ENCODE measurements around the gene SORCS3. TPM values are rescaled to one million over a fixed set of nuclear protein-coding genes. Genes with fewer than 3 reads are reported as not detected.
A peak's percentile ranks its signal among the peaks of the same experiment; 100 is the strongest.

SORCS3 gene
- total RNA-seq, 1 experiment from 2014 or later, result not detected

DNA sequence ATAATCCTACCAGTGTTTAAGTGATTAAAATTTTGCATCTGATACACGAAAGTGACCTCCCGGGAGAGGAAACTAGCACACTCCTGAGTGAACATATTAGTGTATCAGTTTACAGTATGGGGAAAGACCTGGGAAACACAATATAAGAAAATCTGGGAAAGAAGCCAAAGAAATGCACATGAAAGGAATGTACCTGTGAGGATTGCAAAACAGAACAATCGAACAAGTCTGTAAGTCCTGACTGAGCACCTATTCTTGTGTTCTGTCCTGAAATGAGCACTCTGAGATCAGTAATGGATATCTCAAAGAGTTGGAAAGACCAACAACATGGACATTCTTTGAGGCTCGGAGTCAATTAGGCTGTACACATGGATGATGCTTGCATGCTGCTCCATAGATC, 554.7 kb downstream of the SORCS3 start:
- TF ChIP-seq EZH2phosphoT487 (IDR thresholded peaks at IDR 0.05; ENCODE audit: borderline replicate concordance, low read length) (no peak), EZH2 (IDR thresholded peaks at IDR 0.05; ENCODE audit: low read length, unreplicated experiment) (no peak)
- TF ChIP-seq, protein P1, sequence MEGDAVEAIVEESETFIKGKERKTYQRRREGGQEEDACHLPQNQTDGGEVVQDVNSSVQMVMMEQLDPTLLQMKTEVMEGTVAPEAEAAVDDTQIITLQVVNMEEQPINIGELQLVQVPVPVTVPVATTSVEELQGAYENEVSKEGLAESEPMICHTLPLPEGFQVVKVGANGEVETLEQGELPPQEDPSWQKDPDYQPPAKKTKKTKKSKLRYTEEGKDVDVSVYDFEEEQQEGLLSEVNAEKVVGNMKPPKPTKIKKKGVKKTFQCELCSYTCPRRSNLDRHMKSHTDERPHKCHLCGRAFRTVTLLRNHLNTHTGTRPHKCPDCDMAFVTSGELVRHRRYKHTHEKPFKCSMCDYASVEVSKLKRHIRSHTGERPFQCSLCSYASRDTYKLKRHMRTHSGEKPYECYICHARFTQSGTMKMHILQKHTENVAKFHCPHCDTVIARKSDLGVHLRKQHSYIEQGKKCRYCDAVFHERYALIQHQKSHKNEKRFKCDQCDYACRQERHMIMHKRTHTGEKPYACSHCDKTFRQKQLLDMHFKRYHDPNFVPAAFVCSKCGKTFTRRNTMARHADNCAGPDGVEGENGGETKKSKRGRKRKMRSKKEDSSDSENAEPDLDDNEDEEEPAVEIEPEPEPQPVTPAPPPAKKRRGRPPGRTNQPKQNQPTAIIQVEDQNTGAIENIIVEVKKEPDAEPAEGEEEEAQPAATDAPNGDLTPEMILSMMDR (conservative IDR thresholded peaks at IDR 0.05; ENCODE audit: low read depth, low read length), result no peak
- no peaks in the 10 kb centered on the region for H3K4me1 ChIP-seq (ENCODE audit: insufficient read depth, low read length)
- no peaks in the 10 kb centered on the region for H3K27me3 ChIP-seq (ENCODE audit: low read length)
- no peaks in the 10 kb centered on the region for H3K9me2 ChIP-seq (replicated peaks; ENCODE audit: low read length)
- no peaks in the 10 kb centered on the region for H4K20me1 ChIP-seq (ENCODE audit: low read length)
- no peak overlapping the region for H2AFZ ChIP-seq (ENCODE audit: low read length)
- no peak overlapping the region for H3K9ac ChIP-seq (ENCODE audit: low read length)
- H3K4me2 ChIP-seq (ENCODE audit: low read length), result no peak overlapping the region
- POLR2A ChIA-PET (ENCODE audit: unreplicated experiment), result no interaction called here
- no peak overlapping the region for H3K27ac ChIP-seq (ENCODE audit: low read length)
- no peak for ATAC-seq
- H3K9me3 ChIP-seq (ENCODE audit: low read length), result no peaks in the 10 kb centered on the region
- H3K79me2 ChIP-seq (ENCODE audit: low read length), result no peaks in the 10 kb centered on the region
- H3K36me3 ChIP-seq (ENCODE audit: low read depth, low read length), result no peaks in the 10 kb centered on the region
- peak; percentile 32 for DNase-seq
- H3K4me3 ChIP-seq (ENCODE audit: low read length), result no peak overlapping the region
- CTCF ChIA-PET, result no interaction called here
- intact Hi-C loops (cut with micrococcal nuclease), result no loop called here
- BruUV-seq (replicated peaks), result no TSS peak
- H3F3A ChIP-seq (ENCODE audit: low read length, unreplicated experiment), result no peaks in the 10 kb centered on the region

DNA sequence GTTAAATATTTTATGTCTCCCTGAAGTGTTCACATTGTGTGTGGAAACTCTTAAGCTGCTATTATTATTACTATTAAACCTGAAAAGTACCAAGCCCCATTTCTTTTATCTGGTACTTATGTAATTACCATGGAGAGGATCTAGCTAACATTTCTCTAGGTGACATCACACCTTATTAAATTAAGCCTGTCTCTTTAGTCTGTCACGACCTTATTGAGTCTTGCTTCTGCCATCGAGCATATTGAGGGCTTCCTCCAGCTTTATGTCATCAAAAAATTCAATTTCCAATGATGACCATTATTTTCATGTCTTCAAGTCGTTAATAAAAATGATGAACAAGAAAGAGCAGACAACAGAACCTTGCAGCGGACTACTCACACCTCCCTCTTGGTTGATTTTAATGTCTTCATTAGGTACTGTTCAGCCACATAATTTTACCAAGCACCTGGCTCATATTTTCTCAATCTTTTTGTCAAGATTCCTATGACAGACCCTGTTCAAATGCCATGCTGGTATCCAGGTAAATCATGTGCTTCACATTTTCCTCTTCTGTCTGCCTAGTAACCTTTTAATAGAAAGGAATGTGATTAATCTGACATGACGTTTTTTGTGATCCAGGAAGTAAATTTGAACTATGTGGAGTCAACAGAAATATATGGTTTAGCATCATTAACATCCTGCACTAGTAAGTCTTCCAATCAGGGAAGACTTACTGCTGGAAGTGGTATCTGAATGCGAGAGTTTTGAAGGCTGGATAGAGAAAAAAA, 556.7 kb downstream of the SORCS3 start:
- Histone ChIP-seq H3F3A (ENCODE audit: low read length, unreplicated experiment) (no peaks in the 10 kb centered on the region), H3K27ac (ENCODE audit: low read length) (no peak overlapping the region), H3K27me3 (ENCODE audit: low read length) (no peaks in the 10 kb centered on the region), H4K20me1 (ENCODE audit: low read length) (no peaks in the 10 kb centered on the region), H3K4me2 (ENCODE audit: low read length) (no peak overlapping the region), H3K9me3 (ENCODE audit: low read length) (no peaks in the 10 kb centered on the region), H3K4me1 (ENCODE audit: insufficient read depth, low read length) (no peaks in the 10 kb centered on the region), H3K79me2 (ENCODE audit: low read length) (no peaks in the 10 kb centered on the region), H3K9me2 (replicated peaks; ENCODE audit: low read length) (no peaks in the 10 kb centered on the region), H3K36me3 (ENCODE audit: low read depth, low read length) (no peaks in the 10 kb centered on the region), H3K9ac (ENCODE audit: low read length) (no peak overlapping the region), H3K4me3 (ENCODE audit: low read length) (no peak overlapping the region), H2AFZ (ENCODE audit: low read length) (no peak overlapping the region)
- ATAC-seq (no peak), DNase-seq (no peak)
- CTCF ChIA-PET, result no interaction called here
- BruUV-seq (replicated peaks), result no TSS peak
- POLR2A ChIA-PET (ENCODE audit: unreplicated experiment), result no interaction called here
- TF ChIP-seq, protein P1 (conservative IDR thresholded peaks at IDR 0.05; ENCODE audit: low read depth, low read length), result no peak
- TF ChIP-seq EZH2phosphoT487 (IDR thresholded peaks at IDR 0.05; ENCODE audit: borderline replicate concordance, low read length), result no peak
- no peak for TF ChIP-seq EZH2 (IDR thresholded peaks at IDR 0.05; ENCODE audit: low read length, unreplicated experiment)
- intact Hi-C loops (cut with micrococcal nuclease), result no loop called here

DNA sequence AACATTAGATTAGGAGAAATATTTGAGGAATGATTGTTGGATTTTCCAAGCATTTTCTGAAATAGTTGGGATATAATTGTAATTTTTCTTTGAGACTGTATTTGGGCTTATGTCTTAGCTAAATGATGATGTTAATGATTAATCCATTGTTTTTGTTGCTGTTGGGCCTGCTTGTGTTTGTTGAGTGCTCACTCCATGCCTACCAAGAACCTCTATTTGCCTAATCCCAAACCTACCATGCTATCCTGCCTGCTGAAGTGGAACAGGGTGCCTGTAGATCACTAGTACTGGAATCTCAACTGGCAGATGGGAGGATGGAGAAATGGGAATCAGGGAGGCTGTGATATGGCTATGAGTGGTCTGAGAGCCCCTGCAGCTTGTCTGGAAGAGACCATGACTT, 565.5 kb downstream of the SORCS3 start:
- no peak overlapping the region for H3K27ac ChIP-seq (ENCODE audit: low read length)
- H3K4me2 ChIP-seq (ENCODE audit: low read length), result no peak overlapping the region
- TF ChIP-seq EZH2phosphoT487 (IDR thresholded peaks at IDR 0.05; ENCODE audit: borderline replicate concordance, low read length) (no peak), EZH2 (IDR thresholded peaks at IDR 0.05; ENCODE audit: low read length, unreplicated experiment) (no peak)
- TF ChIP-seq, protein P1 (conservative IDR thresholded peaks at IDR 0.05; ENCODE audit: low read depth, low read length), result no peak
- intact Hi-C loops (cut with micrococcal nuclease), result no loop called here
- H4K20me1 ChIP-seq (ENCODE audit: low read length), result no peaks in the 10 kb centered on the region
- no peaks in the 10 kb centered on the region for H3K9me2 ChIP-seq (replicated peaks; ENCODE audit: low read length)
- no peak overlapping the region for H3K4me3 ChIP-seq (ENCODE audit: low read length)
- no peak overlapping the region for H3K9ac ChIP-seq (ENCODE audit: low read length)
- ChIA-PET CTCF (no interaction called here), POLR2A (ENCODE audit: unreplicated experiment) (no interaction called here)
- no peaks in the 10 kb centered on the region for H3F3A ChIP-seq (ENCODE audit: low read length, unreplicated experiment)
- no peak overlapping the region for H2AFZ ChIP-seq (ENCODE audit: low read length)
- DNase-seq (no peak), ATAC-seq (no peak)
- no peaks in the 10 kb centered on the region for H3K36me3 ChIP-seq (ENCODE audit: low read depth, low read length)
- no TSS peak for BruUV-seq (replicated peaks)
- H3K9me3 ChIP-seq (ENCODE audit: low read length), result no peaks in the 10 kb centered on the region
- no peaks in the 10 kb centered on the region for H3K27me3 ChIP-seq (ENCODE audit: low read length)
- H3K79me2 ChIP-seq (ENCODE audit: low read length), result no peaks in the 10 kb centered on the region
- H3K4me1 ChIP-seq (ENCODE audit: insufficient read depth, low read length), result no peaks in the 10 kb centered on the region

Data from PC-3 (cell line).